ENCODE results near the gene PDE4DIP. TPM values are rescaled to one million over a fixed set of nuclear protein-coding genes. Genes with fewer than 3 reads are reported as not detected.
"Not testable (repeated sequence)": the region's sequence is repeated elsewhere in the genome, so short reads cannot be mapped to it uniquely, and the experiment has no call there.

Gene PDE4DIP
- total RNA-seq, 4 donors from 2014 or later: 630 to 1,712 (median 1,308) TPM

DNA sequence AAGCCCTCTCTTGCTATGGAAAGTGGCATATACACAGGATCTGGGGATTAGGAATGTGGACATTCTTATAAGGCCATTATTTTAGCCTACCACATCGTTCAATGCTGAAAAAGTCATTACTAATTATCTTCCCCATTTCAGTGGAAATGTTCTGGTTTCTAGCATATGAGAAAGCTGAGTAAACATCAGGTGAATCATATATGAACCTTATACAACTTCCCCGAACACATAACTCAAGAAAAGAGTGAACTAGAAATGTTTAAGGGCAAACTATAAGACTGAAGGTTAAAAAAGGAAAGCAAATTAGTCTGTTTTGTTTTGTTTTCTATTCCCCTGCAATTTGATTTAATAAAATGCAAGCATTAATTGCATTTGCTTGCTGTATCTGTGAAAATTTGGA lies 6.1 kb downstream of the PDE4DIP start:
- H3K27me3 ChIP-seq; ATAC-seq; H3K4me1 ChIP-seq; intact Hi-C loops (cut with DNase I; ENCODE audit: low total_unique reads); H3K36me3 ChIP-seq; H3K27ac ChIP-seq; H3K4me3 ChIP-seq; H3K9me3 ChIP-seq; in situ Hi-C loops (cut with MboI; ENCODE audit: low sequenced_read_pairs in 4 of 4); DNase-seq: not testable (repeated sequence)

DNA sequence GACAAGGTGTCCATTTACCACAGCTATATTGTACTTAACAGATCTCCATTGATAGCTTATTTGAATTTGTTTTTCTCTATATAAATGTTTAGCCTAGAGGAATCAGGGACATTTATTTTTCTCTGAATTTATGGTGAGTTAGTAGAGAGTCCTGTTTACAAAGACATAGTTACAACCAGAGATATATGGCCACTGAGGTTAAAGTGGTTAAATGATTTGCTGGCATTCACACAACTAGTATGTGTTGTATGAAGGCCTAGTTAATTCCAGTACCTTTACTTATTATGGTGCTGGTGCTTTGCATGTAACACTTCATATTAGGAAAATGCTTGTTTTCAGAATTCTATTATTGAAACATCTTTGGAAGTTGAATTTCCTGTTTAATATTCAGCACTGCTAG lies 6.6 kb downstream of the PDE4DIP start:
- intact Hi-C loops (cut with DNase I; ENCODE audit: low total_unique reads); H3K4me3 ChIP-seq; ATAC-seq: not testable (repeated sequence)

GRCh38 chr1:148851684-148852083 lies 7.5 kb downstream of the PDE4DIP start:
- H3K27me3 ChIP-seq; H3K27ac ChIP-seq; H3K9me3 ChIP-seq; DNase-seq; H3K4me3 ChIP-seq; H3K36me3 ChIP-seq; intact Hi-C loops (cut with DNase I; ENCODE audit: low total_unique reads); in situ Hi-C loops (cut with MboI; ENCODE audit: low sequenced_read_pairs in 4 of 4); H3K4me1 ChIP-seq: not testable (repeated sequence)
- peak; percentile 67 to 75 for ATAC-seq

More for the DNA sequence above, 6.6 kb downstream of the PDE4DIP start:
- H3K27me3 ChIP-seq; in situ Hi-C loops (cut with MboI; ENCODE audit: low sequenced_read_pairs in 4 of 4); H3K36me3 ChIP-seq; H3K4me1 ChIP-seq; H3K27ac ChIP-seq; DNase-seq; H3K9me3 ChIP-seq: not testable (repeated sequence)

- H3K4me3 ChIP-seq; H3K36me3 ChIP-seq; DNase-seq; intact Hi-C loops (cut with DNase I; ENCODE audit: low total_unique reads); H3K9me3 ChIP-seq; H3K27ac ChIP-seq; H3K27me3 ChIP-seq; ATAC-seq; H3K4me1 ChIP-seq; in situ Hi-C loops (cut with MboI; ENCODE audit: low sequenced_read_pairs in 4 of 4): not testable (repeated sequence)
These were observed 9.1 kb downstream of the PDE4DIP start for GRCh38 chr1:148853363-148853762.

- intact Hi-C loops (cut with DNase I; ENCODE audit: low total_unique reads); H3K36me3 ChIP-seq; H3K27me3 ChIP-seq; in situ Hi-C loops (cut with MboI; ENCODE audit: low sequenced_read_pairs in 4 of 4); H3K27ac ChIP-seq; DNase-seq; H3K9me3 ChIP-seq; H3K4me3 ChIP-seq; H3K4me1 ChIP-seq: not testable (repeated sequence)
- ATAC-seq: peak in 1 of 2 donors; percentile 18
These were observed 9.8 kb downstream of the PDE4DIP start for GRCh38 chr1:148854063-148854462.

DNA sequence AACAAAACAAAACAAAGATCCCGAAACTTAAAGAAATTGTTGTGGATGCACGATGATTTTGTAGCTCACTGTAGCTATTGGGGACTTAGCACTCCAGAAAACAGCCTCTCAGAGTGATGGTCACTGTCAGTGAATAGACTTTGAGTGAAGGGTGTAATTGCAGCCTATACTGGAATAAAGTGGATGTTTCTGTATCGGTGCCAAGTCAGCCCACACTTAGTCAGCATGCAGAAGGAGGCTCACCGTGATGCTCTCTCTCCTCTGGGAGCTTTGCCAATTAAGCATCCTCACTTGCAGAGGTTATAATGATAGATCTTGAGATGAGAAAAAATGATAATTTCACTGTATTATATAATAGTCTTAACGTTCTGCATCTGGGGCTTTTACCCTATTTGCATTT lies 11.1 kb downstream of the PDE4DIP start:
- H3K27me3 ChIP-seq; H3K4me1 ChIP-seq; H3K27ac ChIP-seq; H3K36me3 ChIP-seq; in situ Hi-C loops (cut with MboI; ENCODE audit: low sequenced_read_pairs in 4 of 4); H3K9me3 ChIP-seq; H3K4me3 ChIP-seq; intact Hi-C loops (cut with DNase I; ENCODE audit: low total_unique reads); DNase-seq: not testable (repeated sequence)
- peak; percentile 51 to 66 for ATAC-seq

DNA sequence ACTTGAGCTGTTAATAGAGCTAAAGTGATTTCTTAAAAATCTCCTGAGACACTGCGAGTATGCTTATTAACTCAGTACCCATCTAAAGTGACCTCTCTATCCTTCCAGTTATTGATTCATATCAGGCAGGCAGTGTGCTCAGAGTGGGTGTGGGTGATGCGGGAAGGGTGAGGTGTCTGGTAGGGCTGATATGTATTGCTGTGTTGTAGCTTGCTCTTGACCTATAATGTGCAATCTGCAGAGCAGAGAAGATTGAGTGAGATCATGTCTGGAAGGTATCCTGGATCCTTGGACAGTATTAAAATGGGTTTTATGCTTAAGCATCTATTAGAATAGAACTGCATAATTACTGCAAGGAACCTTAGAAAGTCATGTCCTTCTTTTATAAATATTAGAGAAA lies 15.8 kb downstream of the PDE4DIP start:
- H3K27me3 ChIP-seq; H3K4me1 ChIP-seq; intact Hi-C loops (cut with DNase I; ENCODE audit: low total_unique reads); H3K27ac ChIP-seq; ATAC-seq; in situ Hi-C loops (cut with MboI; ENCODE audit: low sequenced_read_pairs in 4 of 4); H3K4me3 ChIP-seq; H3K36me3 ChIP-seq; DNase-seq; H3K9me3 ChIP-seq: not testable (repeated sequence)

DNA sequence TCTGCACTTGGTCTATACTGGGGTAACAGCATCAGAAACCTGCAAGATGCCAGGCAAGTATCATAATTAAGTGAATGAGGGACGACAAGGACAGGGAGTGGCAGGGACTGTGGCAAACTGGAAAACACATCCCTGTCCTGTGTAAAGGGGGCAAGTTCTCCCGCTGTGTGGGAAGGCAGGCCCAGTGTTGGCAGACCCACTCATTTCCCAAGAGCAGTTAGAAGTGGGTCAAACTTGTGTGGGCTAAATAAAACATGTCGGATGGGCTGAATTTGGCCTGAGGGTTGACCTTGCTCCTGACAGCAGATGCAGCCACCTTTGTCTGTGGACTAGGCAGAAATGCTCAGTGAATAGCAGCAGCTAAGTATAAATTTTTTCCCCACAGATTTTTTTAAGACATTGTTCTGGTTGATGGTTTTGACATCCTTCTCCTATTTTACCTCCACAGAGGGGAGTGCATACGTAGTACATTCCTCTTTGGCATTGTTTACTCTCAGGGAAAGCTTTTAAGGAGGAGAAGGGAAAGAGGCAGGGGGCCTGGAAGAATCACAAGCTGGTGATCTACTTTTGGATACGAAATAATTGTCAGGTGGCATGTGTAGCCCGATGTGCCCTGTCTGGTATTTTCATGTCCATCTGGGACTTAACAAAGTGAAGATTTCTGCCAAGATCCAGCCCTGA lies 16.5 kb downstream of the PDE4DIP start:
- H3K36me3 ChIP-seq; H3K27ac ChIP-seq; H3K9me3 ChIP-seq; H3K4me1 ChIP-seq; H3K4me3 ChIP-seq; H3K27me3 ChIP-seq; intact Hi-C loops (cut with DNase I; ENCODE audit: low total_unique reads); DNase-seq; in situ Hi-C loops (cut with MboI; ENCODE audit: low sequenced_read_pairs in 4 of 4): not testable (repeated sequence)
- peak; percentile 26 to 57 for ATAC-seq

DNA sequence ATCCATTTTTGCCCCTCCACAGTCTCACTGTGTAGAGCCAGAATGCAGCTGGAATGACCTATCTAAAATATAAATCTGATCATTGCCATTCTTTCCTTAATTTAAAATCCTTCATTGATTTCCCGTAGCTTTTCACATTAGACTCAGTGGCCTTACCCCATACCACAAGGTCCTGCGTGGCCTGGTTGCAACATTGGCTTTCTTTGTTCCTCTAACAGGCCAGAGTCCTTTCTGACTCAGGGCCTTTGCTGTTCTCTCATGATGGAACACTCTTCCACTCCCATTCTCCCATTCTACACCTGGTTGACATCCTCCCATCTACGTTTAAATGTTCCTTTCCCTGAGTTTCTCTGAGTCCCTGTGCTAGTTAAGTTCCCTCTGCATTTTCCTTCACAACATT lies 18.4 kb downstream of the PDE4DIP start:
- in situ Hi-C loops (cut with MboI; ENCODE audit: low sequenced_read_pairs in 4 of 4); ATAC-seq; H3K4me1 ChIP-seq; H3K4me3 ChIP-seq; H3K27ac ChIP-seq; H3K36me3 ChIP-seq; H3K27me3 ChIP-seq; H3K9me3 ChIP-seq; DNase-seq; intact Hi-C loops (cut with DNase I; ENCODE audit: low total_unique reads): not testable (repeated sequence)

DNA sequence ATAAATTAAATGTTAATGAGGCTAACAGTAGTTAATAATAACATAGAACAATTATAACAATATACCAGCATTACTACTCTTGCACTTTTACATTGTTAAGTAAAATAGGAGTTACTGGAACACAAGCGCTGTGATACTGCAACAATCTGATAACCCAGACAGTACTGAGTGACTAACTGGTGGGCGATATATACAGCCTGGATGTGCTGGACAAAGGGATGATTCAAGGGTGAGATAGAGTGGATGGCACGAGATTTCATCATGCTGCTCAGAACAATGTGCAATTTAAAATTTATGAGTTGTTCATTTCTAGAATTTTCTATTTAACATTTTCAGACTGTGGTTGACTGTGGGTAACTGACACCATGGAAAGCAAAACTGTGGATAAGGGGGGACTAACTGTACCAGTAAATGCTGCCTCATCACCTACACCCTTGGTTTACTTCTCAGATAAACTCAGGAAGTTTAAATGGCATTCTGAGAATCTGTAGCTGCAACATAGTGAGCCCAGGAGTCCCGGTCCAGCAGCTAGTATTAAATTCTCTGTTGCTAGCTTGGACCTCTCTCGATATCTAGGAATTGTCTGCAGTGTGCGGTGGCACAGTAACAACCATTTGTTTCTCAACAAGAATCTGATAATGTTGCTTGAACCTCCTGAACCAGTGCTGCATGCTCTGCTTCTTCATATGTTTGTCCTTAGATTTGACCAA lies 24.9 kb downstream of the PDE4DIP start:
- H3K4me1 ChIP-seq; H3K27ac ChIP-seq; H3K4me3 ChIP-seq; H3K27me3 ChIP-seq; DNase-seq; in situ Hi-C loops (cut with MboI; ENCODE audit: low sequenced_read_pairs in 4 of 4); H3K36me3 ChIP-seq; ATAC-seq; intact Hi-C loops (cut with DNase I; ENCODE audit: low total_unique reads); H3K9me3 ChIP-seq: not testable (repeated sequence)

DNA sequence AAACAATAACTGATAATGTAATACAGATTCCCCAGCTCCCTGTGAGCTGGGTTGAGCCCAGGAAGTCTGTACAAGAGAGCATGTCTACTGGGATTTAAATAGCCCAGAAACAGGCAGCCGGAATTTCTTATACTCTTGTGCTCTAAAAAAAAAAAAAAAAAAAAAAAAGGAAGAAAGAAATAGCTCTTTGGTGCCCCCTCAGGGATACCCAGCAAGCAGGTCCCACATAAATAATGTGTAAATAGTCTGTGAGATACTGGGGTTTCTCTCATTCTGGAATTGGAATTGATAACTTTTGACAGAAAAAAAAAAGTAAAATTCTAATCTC lies 25.4 kb downstream of the PDE4DIP start:
- H3K4me3 ChIP-seq; intact Hi-C loops (cut with DNase I; ENCODE audit: low total_unique reads); H3K27me3 ChIP-seq; in situ Hi-C loops (cut with MboI; ENCODE audit: low sequenced_read_pairs in 4 of 4); H3K27ac ChIP-seq; H3K4me1 ChIP-seq; DNase-seq; H3K9me3 ChIP-seq; H3K36me3 ChIP-seq: not testable (repeated sequence)
- ATAC-seq: peak in 1 of 2 donors; percentile 55
